ENCODE measurements around the gene C18orf63.
"Not testable (repeated sequence)": the region's sequence is repeated elsewhere in the genome, so short reads cannot be mapped to it uniquely, and the experiment has no call there.

DNA sequence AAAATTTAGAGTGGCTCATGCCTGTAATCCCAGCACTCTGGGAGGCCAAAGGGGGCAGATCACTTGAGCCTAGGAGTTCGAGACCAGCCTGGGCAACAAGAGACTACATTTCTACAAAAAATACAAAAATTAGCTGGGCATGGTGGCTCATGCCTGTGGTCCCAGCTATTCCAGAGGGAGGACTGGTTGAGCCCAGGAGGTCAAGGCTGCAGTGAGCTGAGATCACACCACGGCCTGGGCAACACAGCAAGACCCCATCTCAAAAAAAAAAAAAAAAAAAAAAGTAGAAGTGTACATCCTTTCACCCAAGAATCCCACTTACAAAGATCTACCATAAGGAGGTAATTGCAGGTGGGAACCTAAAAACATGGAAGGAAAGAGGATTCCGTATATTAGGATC, 30.1 kb upstream of the C18orf63 start:
- not testable (repeated sequence) for TF ChIP-seq EZH2 (IDR thresholded peaks at IDR 0.05); POLR2AphosphoS5 (IDR thresholded peaks at IDR 0.05; ENCODE audit: borderline replicate concordance, low read depth, low read length)

All from SK-N-MC (cell line).